ENCODE measurements around the gene TOLLIP.
"Not testable (repeated sequence)": the region's sequence is repeated elsewhere in the genome, so short reads cannot be mapped to it uniquely, and the experiment has no call there.

Gene TOLLIP

DNA sequence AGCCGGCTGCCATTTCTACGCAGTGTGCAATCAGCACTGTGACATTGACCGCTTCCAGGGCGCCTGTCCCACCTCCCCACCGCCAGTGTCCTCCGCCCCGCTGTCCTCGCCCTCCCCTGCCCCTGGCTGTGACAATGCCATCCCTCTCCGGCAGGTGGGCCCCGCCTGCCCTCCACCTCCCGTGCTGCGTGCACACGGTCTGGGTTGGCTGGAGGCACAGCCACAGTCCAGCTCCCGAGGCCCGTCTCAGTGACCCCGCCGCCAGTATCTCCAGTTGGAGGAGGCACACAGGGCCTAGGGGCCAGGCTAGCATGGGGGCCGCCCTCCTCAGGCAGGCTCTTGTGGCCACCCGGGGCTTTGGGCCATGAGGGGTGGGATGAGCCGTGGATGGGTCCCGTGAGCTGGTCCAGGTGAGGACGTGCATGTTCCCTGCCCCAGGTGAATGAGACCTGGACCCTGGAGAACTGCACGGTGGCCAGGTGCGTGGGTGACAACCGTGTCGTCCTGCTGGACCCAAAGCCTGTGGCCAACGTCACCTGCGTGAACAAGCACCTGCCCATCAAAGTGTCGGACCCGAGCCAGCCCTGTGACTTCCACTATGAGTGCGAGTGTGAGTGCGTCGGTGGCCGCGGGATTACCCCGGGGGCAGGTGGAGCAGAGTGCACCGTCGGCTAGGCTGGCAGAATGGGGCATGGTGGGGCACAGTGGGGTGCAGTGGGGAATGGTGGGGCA, 56.9 kb downstream of the TOLLIP start:
- no peaks in the 10 kb centered on the region for H3K27me3 Mint-ChIP-seq
- ATAC-seq: no peak
- H3K27ac Mint-ChIP-seq: no peak overlapping the region
- H3K4me1 Mint-ChIP-seq: no peaks in the 10 kb centered on the region
- H3K36me3 Mint-ChIP-seq: no peaks in the 10 kb centered on the region
- H3K4me3 Mint-ChIP-seq: no peak overlapping the region
- no peaks in the 10 kb centered on the region for H3K9me3 Mint-ChIP-seq

GRCh38 chr11:1251236-1251770, 58.1 kb downstream of the TOLLIP start:
- no peak overlapping the region for H3K4me3 Mint-ChIP-seq
- no peak for ATAC-seq
- H3K27ac Mint-ChIP-seq: no peak overlapping the region
- no peaks in the 10 kb centered on the region for H3K4me1 Mint-ChIP-seq
- H3K9me3 Mint-ChIP-seq: no peaks in the 10 kb centered on the region
- H3K36me3 Mint-ChIP-seq: no peaks in the 10 kb centered on the region
- no peaks in the 10 kb centered on the region for H3K27me3 Mint-ChIP-seq

DNA sequence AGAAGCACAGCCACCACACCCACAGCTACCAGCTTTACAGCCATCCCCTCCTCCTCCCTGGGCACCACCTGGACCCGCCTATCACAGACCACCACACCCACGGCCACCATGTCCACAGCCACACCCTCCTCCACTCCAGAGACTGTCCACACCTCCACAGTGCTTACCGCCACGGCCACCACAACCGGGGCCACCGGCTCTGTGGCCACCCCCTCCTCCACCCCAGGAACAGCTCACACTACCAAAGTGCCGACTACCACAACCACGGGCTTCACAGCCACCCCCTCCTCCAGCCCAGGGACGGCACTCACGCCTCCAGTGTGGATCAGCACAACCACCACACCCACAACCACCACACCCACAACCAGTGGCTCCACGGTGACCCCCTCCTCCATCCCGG, 59.0 kb downstream of the TOLLIP start:
- H3K27me3 Mint-ChIP-seq, H3K9me3 Mint-ChIP-seq, H3K4me3 Mint-ChIP-seq, H3K27ac Mint-ChIP-seq, ATAC-seq, H3K36me3 Mint-ChIP-seq, H3K4me1 Mint-ChIP-seq: not testable (repeated sequence)

- not testable (repeated sequence) for H3K36me3 Mint-ChIP-seq, H3K27me3 Mint-ChIP-seq, H3K4me3 Mint-ChIP-seq, H3K9me3 Mint-ChIP-seq, ATAC-seq, H3K4me1 Mint-ChIP-seq, H3K27ac Mint-ChIP-seq
Observed at GRCh38 chr11:1248951-1249350, 60.5 kb downstream of the TOLLIP start.

DNA sequence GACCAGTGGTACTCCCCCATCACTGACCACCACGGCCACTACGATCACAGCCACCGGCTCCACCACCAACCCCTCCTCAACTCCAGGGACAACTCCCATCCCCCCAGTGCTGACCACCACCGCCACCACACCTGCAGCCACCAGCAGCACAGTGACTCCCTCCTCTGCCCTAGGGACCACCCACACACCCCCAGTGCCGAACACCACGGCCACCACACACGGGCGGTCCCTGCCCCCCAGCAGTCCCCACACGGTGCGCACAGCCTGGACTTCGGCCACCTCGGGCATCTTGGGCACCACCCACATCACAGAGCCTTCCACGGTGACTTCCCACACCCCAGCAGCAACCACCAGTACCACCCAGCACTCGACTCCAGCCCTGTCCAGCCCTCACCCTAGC, 62.4 kb downstream of the TOLLIP start:
- not testable (repeated sequence) for H3K9me3 Mint-ChIP-seq, H3K4me1 Mint-ChIP-seq, H3K4me3 Mint-ChIP-seq, ATAC-seq, H3K27me3 Mint-ChIP-seq, H3K27ac Mint-ChIP-seq, H3K36me3 Mint-ChIP-seq

DNA sequence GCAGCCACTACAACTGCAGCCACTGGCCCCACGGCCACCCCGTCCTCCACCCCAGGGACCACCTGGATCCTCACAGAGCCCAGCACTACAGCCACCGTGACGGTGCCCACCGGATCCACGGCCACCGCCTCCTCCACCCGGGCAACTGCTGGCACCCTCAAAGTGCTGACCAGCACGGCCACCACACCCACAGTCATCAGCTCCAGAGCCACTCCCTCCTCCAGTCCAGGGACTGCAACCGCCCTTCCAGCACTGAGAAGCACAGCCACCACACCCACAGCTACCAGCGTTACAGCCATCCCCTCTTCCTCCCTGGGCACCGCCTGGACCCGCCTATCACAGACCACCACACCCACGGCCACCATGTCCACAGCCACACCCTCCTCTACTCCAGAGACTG, 63.1 kb downstream of the TOLLIP start:
- H3K4me1 Mint-ChIP-seq, H3K4me3 Mint-ChIP-seq, H3K27me3 Mint-ChIP-seq, ATAC-seq, H3K27ac Mint-ChIP-seq, H3K36me3 Mint-ChIP-seq, H3K9me3 Mint-ChIP-seq: not testable (repeated sequence)

DNA sequence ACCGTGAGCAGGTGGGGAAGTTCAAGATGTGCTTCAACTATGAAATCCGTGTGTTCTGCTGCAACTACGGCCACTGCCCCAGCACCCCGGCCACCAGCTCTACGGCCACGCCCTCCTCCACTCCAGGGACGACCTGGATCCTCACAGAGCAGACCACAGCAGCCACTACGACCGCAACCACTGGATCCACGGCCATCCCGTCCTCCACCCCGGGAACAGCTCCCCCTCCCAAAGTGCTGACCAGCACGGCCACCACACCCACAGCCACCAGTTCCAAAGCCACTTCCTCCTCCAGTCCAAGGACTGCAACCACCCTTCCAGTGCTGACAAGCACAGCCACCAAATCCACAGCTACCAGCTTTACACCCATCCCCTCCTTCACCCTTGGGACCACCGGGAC, 63.7 kb downstream of the TOLLIP start:
- H3K9me3 Mint-ChIP-seq, H3K36me3 Mint-ChIP-seq, H3K27me3 Mint-ChIP-seq, H3K27ac Mint-ChIP-seq, H3K4me1 Mint-ChIP-seq, ATAC-seq, H3K4me3 Mint-ChIP-seq: not testable (repeated sequence)

DNA sequence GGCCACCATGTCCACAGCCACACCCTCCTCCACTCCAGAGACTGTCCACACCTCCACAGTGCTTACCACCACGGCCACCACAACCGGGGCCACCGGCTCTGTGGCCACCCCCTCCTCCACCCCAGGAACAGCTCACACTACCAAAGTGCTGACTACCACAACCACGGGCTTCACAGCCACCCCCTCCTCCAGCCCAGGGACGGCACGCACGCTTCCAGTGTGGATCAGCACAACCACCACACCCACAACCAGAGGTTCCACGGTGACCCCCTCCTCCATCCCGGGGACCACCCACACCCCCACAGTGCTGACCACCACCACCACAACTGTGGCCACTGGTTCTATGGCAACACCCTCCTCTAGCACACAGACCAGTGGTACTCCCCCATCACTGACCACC, 64.9 kb downstream of the TOLLIP start:
- H3K27me3 Mint-ChIP-seq, H3K9me3 Mint-ChIP-seq, H3K36me3 Mint-ChIP-seq, H3K27ac Mint-ChIP-seq, H3K4me1 Mint-ChIP-seq, H3K4me3 Mint-ChIP-seq, ATAC-seq: not testable (repeated sequence)

GRCh38 chr11:1243521-1243920, 65.9 kb downstream of the TOLLIP start:
- H3K27ac Mint-ChIP-seq, H3K36me3 Mint-ChIP-seq, ATAC-seq, H3K4me1 Mint-ChIP-seq, H3K9me3 Mint-ChIP-seq, H3K27me3 Mint-ChIP-seq, H3K4me3 Mint-ChIP-seq: not testable (repeated sequence)

- H3K27me3 Mint-ChIP-seq, H3K9me3 Mint-ChIP-seq, ATAC-seq, H3K4me3 Mint-ChIP-seq, H3K4me1 Mint-ChIP-seq, H3K36me3 Mint-ChIP-seq, H3K27ac Mint-ChIP-seq: not testable (repeated sequence)
Observed at GRCh38 chr11:1242751-1243150, 66.7 kb downstream of the TOLLIP start.

- Mint-ChIP-seq H3K27ac (no peak overlapping the region), H3K4me1 (no peaks in the 10 kb centered on the region), H3K4me3 (no peak overlapping the region), H3K36me3 (no peaks in the 10 kb centered on the region), H3K27me3 (no peaks in the 10 kb centered on the region), H3K9me3 (peaks cover 3% of the 10 kb centered on the region)
- no peak for ATAC-seq
Observed at GRCh38 chr11:1242289-1242688, 67.1 kb downstream of the TOLLIP start.

GRCh38 chr11:1241706-1242105, 67.7 kb downstream of the TOLLIP start:
- H3K27ac Mint-ChIP-seq: no peak overlapping the region
- no peak overlapping the region for H3K4me3 Mint-ChIP-seq
- no peaks in the 10 kb centered on the region for H3K4me1 Mint-ChIP-seq
- ATAC-seq: no peak
- H3K36me3 Mint-ChIP-seq: no peaks in the 10 kb centered on the region
- H3K27me3 Mint-ChIP-seq: no peaks in the 10 kb centered on the region
- H3K9me3 Mint-ChIP-seq: peaks cover 3% of the 10 kb centered on the region

GRCh38 chr11:1240771-1241170, 68.7 kb downstream of the TOLLIP start:
- ATAC-seq: no peak
- H3K9me3 Mint-ChIP-seq: peaks cover 3% of the 10 kb centered on the region
- no peak overlapping the region for H3K4me3 Mint-ChIP-seq
- no peaks in the 10 kb centered on the region for H3K36me3 Mint-ChIP-seq
- H3K4me1 Mint-ChIP-seq: no peaks in the 10 kb centered on the region
- H3K27ac Mint-ChIP-seq: no peak overlapping the region
- H3K27me3 Mint-ChIP-seq: no peaks in the 10 kb centered on the region

GRCh38 chr11:1239596-1240205, 69.7 kb downstream of the TOLLIP start:
- H3K36me3 Mint-ChIP-seq: no peaks in the 10 kb centered on the region

DNA sequence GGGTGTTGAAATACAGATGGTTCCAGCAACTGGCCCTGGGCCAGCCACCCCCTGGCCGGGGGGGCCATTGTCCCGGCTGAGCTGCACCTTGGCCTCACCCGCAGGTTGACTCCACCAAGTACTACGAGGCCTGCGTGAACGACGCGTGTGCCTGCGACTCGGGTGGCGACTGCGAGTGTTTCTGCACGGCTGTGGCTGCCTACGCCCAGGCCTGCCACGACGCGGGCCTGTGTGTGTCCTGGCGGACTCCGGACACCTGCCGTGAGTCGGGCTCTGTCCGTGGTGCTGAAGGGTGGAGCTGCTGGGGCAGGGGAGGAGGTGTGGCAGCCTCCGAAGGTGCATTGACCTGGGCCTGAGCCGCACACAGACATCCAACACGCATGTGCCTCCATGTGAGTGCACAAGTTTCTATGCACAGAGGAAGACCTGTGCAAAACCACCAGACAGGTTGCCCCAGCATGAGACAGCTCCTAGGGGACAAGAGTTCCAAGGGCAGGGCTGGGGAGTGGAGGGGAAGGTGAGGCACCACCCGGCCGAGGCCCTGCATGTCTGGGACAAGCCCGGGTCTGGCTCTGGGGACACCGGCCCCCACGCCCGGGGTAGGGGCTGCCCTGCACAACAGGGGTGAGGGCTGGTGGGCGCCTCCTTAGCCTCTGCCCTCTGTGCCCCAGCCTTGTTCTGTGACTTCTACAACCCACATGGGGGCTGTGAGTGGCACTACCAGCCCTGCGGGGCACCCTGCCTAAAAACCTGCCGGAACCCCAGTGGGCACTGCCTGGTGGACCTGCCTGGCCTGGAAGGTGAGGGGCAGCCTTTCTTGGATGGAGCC, 70.5 kb downstream of the TOLLIP start:
- Mint-ChIP-seq H3K9me3 (peaks cover 3% of the 10 kb centered on the region), H3K27me3 (no peaks in the 10 kb centered on the region), H3K36me3 (no peaks in the 10 kb centered on the region), H3K27ac (no peak overlapping the region), H3K4me1 (no peaks in the 10 kb centered on the region), H3K4me3 (no peak overlapping the region)
- ATAC-seq: no peak

More at GRCh38 chr11:1239596-1240205, 69.7 kb downstream of the TOLLIP start:
- H3K27me3 Mint-ChIP-seq: no peaks in the 10 kb centered on the region
- peaks cover 3% of the 10 kb centered on the region for H3K9me3 Mint-ChIP-seq
- no peak overlapping the region for H3K4me3 Mint-ChIP-seq
- H3K4me1 Mint-ChIP-seq: no peaks in the 10 kb centered on the region
- H3K27ac Mint-ChIP-seq: no peak overlapping the region
- ATAC-seq: no peak

DNA sequence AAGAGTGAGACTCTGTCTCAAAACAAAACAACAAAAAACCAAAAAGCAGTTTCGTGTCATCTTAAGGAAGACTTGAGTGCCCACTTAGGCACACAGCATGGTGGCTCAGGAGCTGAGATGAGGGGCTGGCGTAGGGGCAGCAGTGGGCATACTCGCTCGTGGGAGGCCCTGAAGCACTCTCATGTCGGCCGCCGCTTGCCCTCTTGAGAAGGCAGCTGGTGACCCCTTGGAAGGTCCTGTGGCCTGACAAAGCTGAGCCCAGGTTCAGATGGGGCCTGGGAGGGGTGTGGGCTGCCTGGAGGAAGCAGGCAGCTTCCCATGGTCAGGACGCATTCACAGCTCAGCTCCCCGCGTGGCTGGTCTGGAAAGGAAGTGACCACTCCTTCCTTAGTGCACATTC, 71.6 kb downstream of the TOLLIP start:
- no peaks in the 10 kb centered on the region for H3K27me3 Mint-ChIP-seq
- H3K27ac Mint-ChIP-seq: no peak overlapping the region
- no peaks in the 10 kb centered on the region for H3K4me1 Mint-ChIP-seq
- no peak for ATAC-seq
- no peak overlapping the region for H3K4me3 Mint-ChIP-seq
- H3K36me3 Mint-ChIP-seq: no peaks in the 10 kb centered on the region
- peaks cover 3% of the 10 kb centered on the region for H3K9me3 Mint-ChIP-seq

All from stimulated activated memory B cell treated with anti-CD40 and anti-IgM and Interleukin-4, amounts not matched to agents 10 μg/mL and 1 μg/mL and 100 μg/mL, for 72 hours (primary cell).